Fibroblast of the conjunctiva (primary cell): Measurements from ENCODE around the gene KIF26B.

Experiments used
- DNase-seq: peaks from one replicate; pipeline ENCODE4 v3.0.0-alpha.2; 2010; ENCODE audit warnings: low read depth

Gene KIF26B

GRCh38 chr1:245598524-245599305, 443.9 kb downstream of the KIF26B start:
- DNase-seq, result peak; percentile 4

GRCh38 chr1:245599371-245600174, 444.8 kb downstream of the KIF26B start:
- peak; percentile 93 for DNase-seq

DNA sequence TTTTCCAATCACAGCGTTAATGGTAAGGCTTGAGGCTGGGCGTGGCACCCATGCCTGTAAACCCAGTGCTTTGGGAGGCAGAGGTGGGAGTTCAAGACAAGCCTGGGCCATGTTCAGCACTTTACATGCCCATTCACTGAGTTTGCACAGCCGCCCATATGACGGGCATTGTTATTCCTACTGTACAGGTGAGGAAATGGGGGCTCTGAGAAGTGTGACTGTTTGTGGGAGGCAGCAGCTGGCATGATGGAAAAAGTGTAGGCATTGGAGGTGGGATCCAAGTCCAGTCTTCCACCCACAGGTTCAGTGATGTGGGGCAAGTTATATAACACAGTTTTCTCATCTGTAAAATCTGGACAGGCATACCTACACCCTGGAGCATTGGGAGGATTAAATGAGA, 445.9 kb downstream of the KIF26B start:
- DNase-seq, result no peak

GRCh38 chr1:245603311-245603865, 448.6 kb downstream of the KIF26B start:
- DNase-seq, result peak; percentile 40

DNA sequence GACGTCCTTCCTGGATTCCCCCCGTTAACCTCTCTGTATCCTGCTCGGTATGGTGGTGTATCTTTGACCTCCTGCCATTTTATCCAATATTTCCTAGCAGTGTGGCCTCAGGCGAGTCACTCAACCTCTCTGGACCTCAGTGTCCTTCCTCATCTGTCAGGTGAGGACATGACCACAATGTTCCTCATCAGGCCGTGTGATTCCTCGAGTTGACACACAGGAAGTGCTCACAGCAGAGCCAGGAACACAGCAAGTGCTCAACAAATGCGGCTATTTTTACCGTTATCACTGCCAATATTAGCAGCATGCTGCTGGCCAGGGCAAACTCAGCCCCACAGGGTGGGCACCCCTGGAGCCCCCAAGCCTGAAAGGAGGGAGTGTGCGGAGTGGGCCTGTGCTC, 450.2 kb downstream of the KIF26B start:
- DNase-seq, result no peak

- peak; percentile 90 for DNase-seq
Measured at GRCh38 chr1:245605480-245606156, 450.8 kb downstream of the KIF26B start.

DNA sequence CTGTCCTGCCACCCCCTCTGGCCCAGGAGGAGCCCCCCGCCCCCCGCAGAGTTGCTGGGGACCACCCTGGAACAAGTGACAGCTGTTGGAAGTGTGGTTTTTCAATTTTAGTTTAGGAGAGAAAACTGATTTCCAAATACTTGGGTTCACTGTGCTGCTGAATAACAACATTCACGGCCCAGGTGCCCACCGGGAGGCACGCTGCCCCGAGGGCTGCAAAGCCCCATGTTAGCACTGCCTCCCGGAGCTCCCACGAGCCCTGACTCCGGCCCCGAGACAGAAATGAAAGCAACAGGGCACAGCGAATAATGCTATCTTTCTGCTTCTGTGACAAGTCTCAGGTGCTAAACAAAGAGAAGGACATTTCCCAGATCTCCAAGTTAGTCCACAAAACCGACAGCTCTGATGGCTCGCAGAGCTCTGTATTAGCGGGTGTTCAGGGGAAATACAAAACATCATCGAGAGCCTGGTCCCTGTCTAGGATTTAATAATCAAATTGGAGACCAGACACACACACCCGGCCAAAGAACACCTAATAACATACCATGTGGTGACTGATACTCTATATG, 451.5 kb downstream of the KIF26B start:
- DNase-seq, result no peak

DNA sequence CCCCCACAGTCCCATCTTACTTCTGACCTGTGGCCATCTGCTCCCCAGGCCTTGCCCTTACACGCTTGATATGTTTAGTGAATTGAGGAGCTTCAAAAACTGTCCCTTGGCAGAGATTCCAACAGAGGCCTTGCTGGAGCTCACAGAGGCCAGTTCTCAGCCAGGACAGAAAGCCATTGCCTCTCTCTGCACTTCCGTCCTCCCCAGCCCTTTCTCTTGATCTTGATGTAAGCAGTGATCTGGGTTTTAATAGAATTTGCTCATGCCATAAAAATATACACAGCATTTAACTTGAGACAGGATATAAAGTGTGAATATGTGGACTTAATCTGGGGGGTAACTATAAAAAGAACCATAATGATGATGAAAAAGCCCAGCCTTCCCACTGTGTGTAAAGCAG, 453.5 kb downstream of the KIF26B start:
- no peak for DNase-seq

DNA sequence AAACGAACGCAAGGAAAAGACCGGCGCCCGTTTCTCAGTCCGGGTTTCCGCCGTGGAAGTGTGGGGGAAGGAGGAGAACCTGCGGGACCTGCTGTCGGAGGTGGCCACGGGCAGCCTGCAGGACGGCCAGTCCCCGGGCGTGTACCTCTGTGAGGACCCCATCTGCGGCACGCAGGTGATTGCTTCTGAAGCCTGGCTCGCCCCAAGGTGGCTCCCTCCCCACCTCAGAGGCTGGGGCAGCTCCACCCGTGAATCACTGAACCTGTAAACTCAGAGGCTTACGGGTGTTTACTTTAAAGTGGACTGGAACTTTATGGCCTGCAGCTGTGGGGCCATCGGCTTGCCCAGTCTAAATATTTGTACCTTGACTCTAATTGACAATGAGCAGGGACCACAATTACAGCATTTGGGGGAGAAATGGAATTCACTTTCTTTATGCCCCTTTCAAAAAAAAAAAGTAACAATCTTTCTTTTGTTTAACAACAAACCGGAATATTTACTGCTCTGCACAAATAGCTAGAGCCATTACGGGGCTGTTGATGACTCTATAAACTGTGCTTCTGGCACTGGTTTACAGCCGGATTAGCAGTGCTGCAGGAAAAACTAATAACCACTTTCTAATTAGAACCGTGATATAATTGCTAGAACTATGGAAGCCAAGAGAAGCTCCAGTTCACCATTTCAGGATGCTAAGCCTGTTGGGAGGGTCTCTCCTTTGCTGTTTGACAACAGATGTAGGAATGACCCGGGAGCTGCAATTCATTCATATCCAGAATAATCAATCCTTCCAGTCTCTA, 454.8 kb downstream of the KIF26B start:
- no peak for DNase-seq

GRCh38 chr1:245611251-245611650, 456.5 kb downstream of the KIF26B start:
- DNase-seq, result no peak

- no peak for DNase-seq
Measured at GRCh38 chr1:245614476-245614875, 459.7 kb downstream of the KIF26B start.

DNA sequence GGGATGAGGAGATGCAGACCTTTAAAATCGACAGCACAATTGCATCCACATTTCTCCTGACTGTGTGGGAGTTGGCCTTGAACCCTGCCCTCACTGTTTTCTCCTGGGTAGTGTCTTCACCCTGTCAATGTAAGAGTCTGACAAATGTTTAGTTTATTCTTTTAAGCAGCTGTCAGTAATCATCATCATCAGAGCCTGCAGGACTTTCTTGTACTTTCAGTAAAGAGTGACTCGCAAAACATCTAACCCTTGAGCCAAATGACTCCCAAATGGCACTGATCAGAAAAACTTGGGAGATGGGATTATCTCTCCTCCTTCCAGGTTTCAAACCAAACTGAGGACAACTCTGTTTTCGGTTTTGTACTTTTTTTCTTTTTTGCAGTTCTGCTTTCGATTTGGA, 460.2 kb downstream of the KIF26B start:
- no peak for DNase-seq

DNA sequence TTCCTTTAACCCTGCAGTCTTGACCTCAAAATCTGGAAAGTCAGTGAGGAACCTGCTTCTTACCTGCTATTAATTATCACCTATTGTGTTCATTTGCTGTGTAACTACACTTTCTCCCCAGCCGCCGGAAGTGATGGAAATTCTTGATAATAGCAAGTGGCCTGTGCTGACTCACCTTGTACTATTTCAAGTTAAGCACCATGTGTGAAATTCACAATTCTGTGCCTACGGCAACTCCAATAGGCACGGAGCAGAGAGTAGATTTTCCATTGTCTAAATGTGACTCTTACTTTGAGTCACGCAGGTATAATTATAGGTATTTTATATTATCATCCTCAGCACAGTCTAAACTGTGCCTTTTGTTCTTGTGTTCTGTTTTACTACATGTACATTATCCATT, 466.8 kb downstream of the KIF26B start:
- DNase-seq, result no peak

GRCh38 chr1:245622332-245623014, 467.7 kb downstream of the KIF26B start:
- DNase-seq, result no peak

- DNase-seq, result no peak
Measured at GRCh38 chr1:245641384-245641783, 486.6 kb downstream of the KIF26B start.

DNA sequence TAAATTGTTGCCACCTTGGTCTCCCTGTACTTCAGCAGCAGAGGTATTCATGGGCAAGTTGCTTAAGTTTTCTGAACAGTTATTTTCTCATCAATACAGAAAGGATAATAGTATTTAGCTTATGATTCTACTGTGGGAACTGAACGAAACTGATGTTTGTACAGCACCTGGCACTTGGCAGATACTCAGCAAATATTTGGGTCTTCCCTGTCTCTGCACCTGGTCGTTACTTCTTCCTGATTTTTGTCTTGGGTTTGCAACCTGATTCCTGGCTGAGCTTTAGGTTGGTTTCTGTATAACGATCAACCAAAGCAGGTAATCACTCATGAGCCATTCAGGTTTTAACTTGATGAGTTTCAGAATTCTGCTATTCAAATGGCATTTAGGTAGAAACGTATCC, 490.6 kb downstream of the KIF26B start:
- DNase-seq, result no peak

GRCh38 chr1:245645894-245646293, 491.1 kb downstream of the KIF26B start:
- DNase-seq, result no peak

DNA sequence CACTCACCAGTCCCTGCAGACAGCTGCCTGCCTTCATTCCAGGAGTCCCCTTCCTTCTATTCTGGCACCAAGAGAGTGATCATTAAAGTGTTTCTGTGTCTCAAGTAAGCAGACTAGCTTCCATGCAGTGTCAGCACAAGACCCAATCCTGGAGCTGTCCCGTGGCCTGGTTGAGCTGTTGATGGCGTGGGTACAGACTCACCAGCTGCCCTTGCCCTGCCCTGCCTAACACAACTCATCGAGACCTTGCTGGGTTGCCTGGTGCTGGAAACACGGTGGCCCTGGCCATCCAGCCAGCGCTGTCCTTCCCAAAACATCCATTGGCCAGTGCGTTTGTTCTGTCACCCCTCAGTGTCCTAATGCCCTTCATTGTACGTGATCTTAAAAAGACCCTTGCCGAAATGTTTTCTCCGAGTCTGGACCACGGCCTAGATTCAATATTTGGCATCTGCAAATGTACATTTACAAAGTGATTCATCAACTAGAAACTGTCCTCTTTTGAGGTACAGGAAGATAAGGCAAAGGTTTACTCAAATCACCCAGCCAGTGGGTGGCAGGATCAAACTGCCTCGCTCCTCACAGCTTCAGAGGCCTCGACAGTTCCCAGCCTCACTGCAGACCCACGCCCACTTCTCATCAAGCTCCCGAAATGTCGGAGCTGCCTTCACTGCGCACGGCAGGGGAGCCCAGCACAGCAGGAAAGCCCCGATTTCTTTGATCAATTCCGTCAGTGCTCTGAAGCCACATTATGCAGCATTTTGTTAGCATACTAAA, 494.2 kb downstream of the KIF26B start:
- no peak for DNase-seq

GRCh38 chr1:245649666-245650065, 494.9 kb downstream of the KIF26B start:
- no peak for DNase-seq

- DNase-seq, result no peak
Measured at GRCh38 chr1:245650441-245650960, 495.7 kb downstream of the KIF26B start.
